Mesothelial cell of epicardium (in vitro differentiated cells): ENCODE results near the gene AKAP8. TPM values are rescaled to one million over a fixed set of nuclear protein-coding genes. Genes with fewer than 3 reads are reported as not detected.

Experiments
- DNase-seq, 2 experiments: peaks; one replicate each; pipeline ENCODE4 v3.0.0; 2021; ENCODE audit warnings: low spot score in 2 of 2; ENCODE audit not compliant: unreplicated experiment in 2 of 2
- H3K27ac Mint-ChIP-seq: 2 replicates; pipeline ENCODE4 v1.8.0; 2021; ENCODE audit warnings: mixed read lengths
- H3K27me3 Mint-ChIP-seq: 2 replicates; pipeline ENCODE4 v1.8.0; 2021; ENCODE audit warnings: low read depth, mixed read lengths
- H3K36me3 Mint-ChIP-seq: 2 replicates; pipeline ENCODE4 v1.8.0; 2021; ENCODE audit warnings: mixed read lengths
- H3K4me1 Mint-ChIP-seq: 2 replicates; pipeline ENCODE4 v1.8.0; 2021; ENCODE audit warnings: mixed read lengths
- H3K4me3 Mint-ChIP-seq: 2 replicates; pipeline ENCODE4 v1.8.0; 2021; ENCODE audit warnings: mild to moderate bottlenecking, moderate library complexity, mixed read lengths
- H3K9me3 Mint-ChIP-seq: 2 replicates; pipeline ENCODE4 v1.8.0; 2021; ENCODE audit warnings: mixed read lengths
- CTCF ChIP-seq: fragments of 200-600 bp; sonication (generic); IDR thresholded peaks from one replicate; pipeline ENCODE4 v1.5.0; 2021; ENCODE audit warnings: antibody characterized with exemption; ENCODE audit not compliant: unreplicated experiment
- total RNA-seq: library from RNA; stranded (reverse); gene quantifications from 3 replicates; pipeline ENCODE4 v1.2.1, GENCODE V29; 2021

AKAP8 gene
- total RNA-seq, 1 donor from 2014 or later = 43.5 TPM

- no peaks in the 10 kb centered on the region for H3K9me3 Mint-ChIP-seq
- H3K27ac Mint-ChIP-seq = peak overlapping the region; percentile 66
- peaks cover 70% of the 10 kb centered on the region for H3K4me1 Mint-ChIP-seq
- no peak for DNase-seq
- no peak overlapping the region for H3K4me3 Mint-ChIP-seq
- H3K36me3 Mint-ChIP-seq = no peaks in the 10 kb centered on the region
- no peak for TF ChIP-seq CTCF
- no peaks in the 10 kb centered on the region for H3K27me3 Mint-ChIP-seq
These were observed 55.9 kb downstream of the AKAP8 start for GRCh38 chr19:15323496-15324235.

GRCh38 chr19:15321739-15322138 lies 57.8 kb downstream of the AKAP8 start:
- no peak overlapping the region for H3K4me3 Mint-ChIP-seq
- H3K9me3 Mint-ChIP-seq = no peaks in the 10 kb centered on the region
- H3K27ac Mint-ChIP-seq = no peak overlapping the region
- no peaks in the 10 kb centered on the region for H3K27me3 Mint-ChIP-seq
- DNase-seq = no peak
- no peak for TF ChIP-seq CTCF
- H3K36me3 Mint-ChIP-seq = no peaks in the 10 kb centered on the region
- H3K4me1 Mint-ChIP-seq = peaks cover 75% of the 10 kb centered on the region

DNA sequence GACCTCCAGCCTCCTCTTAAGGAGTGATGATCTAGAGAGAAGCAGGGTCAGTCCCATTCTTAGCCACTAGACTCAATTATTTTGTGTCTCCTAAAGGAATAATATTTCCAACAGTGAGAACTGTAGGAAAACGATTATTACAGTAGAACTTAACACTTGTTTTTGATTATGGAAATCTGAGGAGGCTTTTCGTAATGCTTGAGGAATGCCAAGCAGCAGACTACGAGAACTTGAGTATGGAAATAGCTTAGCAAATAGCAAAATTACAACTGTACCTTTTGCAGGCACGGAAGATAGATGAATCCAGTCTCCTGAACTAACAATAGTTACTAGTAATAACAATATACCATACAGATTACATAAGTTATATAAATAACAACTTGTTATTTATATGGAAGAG lies 59.5 kb downstream of the AKAP8 start:
- no peak for DNase-seq
- Mint-ChIP-seq H3K36me3 (no peaks in the 10 kb centered on the region), H3K27ac (peak overlapping the region; percentile 77), H3K27me3 (no peaks in the 10 kb centered on the region), H3K4me3 (no peak overlapping the region), H3K9me3 (no peaks in the 10 kb centered on the region), H3K4me1 (peaks cover 70% of the 10 kb centered on the region)
- TF ChIP-seq CTCF = no peak

DNA sequence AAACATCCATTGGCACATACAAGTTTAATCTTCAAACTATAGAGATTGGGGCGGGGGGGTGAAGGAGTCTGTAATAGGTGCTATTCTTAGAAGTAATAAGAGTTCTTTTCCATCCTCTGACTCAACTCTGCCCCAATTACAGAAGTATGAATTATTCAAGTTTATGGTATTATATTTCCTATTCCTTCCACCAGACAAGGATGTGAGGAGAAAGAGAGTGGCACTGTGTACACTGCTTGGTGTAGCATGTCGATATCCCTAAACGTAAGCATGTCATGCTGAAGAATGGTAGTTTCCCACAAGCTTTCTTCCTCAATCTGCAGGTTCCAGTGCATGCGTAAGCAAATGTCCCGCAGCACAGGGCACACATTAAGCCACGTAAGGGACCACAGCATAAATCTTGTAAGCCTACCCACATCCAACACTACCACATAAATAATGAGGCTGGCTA lies 61.3 kb downstream of the AKAP8 start:
- H3K9me3 Mint-ChIP-seq = no peaks in the 10 kb centered on the region
- H3K4me3 Mint-ChIP-seq = no peak overlapping the region
- no peaks in the 10 kb centered on the region for H3K27me3 Mint-ChIP-seq
- TF ChIP-seq CTCF = no peak
- no peaks in the 10 kb centered on the region for H3K36me3 Mint-ChIP-seq
- H3K27ac Mint-ChIP-seq = peak overlapping the region; percentile 90
- DNase-seq = no peak
- H3K4me1 Mint-ChIP-seq = peaks cover 58% of the 10 kb centered on the region

DNA sequence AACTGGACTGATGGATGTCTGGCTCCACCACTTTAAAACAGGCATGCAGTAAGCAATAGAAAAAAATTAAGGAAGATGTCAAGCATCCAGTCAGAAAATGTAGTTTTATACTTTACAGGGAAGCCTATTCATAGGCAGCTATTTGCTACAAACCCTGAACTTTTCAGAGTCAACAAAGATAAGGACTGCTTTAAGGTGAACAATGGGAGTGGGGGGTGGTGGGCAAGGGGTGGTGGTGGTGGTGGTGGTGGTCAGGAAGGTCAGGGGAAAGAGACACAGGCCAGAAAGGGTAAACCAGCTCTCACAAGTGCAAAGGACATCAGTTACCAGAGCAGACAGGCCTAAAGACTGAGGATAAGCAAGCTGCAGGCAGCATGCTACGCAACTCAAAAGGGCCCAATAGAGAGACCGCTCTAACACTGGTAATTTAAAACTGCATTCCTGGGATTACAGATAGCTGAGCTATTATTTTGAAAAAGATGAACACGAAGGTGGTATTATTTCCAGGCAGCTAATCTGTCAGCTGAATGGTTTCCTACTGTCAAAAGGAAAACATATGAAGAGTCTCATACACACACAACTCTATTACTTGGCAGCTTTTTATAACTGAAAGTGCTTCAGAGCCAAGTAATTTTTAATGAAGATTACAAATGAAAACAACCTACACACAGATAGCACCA lies 62.1 kb downstream of the AKAP8 start:
- DNase-seq = no peak
- Mint-ChIP-seq H3K4me3 (no peak overlapping the region), H3K36me3 (no peaks in the 10 kb centered on the region), H3K27ac (peak overlapping the region; percentile 90), H3K27me3 (no peaks in the 10 kb centered on the region), H3K4me1 (peaks cover 55% of the 10 kb centered on the region), H3K9me3 (no peaks in the 10 kb centered on the region)
- TF ChIP-seq CTCF = no peak
